GM19238 (cell line): ENCODE measurements around the gene L3MBTL2.

ENCODE experiments used
- DNase-seq: peaks from one replicate; pipeline ENCODE4 v3.0.0; 2011; ENCODE audit warnings: low spot score; ENCODE audit not compliant: insufficient read length

Gene L3MBTL2

GRCh38 chr22:41267958-41268357, 62.8 kb downstream of the L3MBTL2 start:
- no peak for DNase-seq

GRCh38 chr22:41271787-41272186, 66.7 kb downstream of the L3MBTL2 start:
- no peak for DNase-seq

GRCh38 chr22:41273128-41273527, 68.0 kb downstream of the L3MBTL2 start:
- DNase-seq = no peak

GRCh38 chr22:41274856-41275255, 69.7 kb downstream of the L3MBTL2 start:
- no peak for DNase-seq

- DNase-seq = no peak
These were observed 75.0 kb downstream of the L3MBTL2 start for GRCh38 chr22:41280065-41280464.

- DNase-seq = no peak
These were observed 75.7 kb downstream of the L3MBTL2 start for GRCh38 chr22:41280854-41281253.
